Erythroblast (primary cell): ENCODE results near the gene CDK18.

ENCODE experiments used
- GATA1 ChIP-seq: IDR thresholded peaks from 2 replicates; pipeline ENCODE4 v1.6.1; 2011; ENCODE audit warnings: low read depth, mild to moderate bottlenecking, control low read depth, low read length, moderate library complexity
- POLR2A ChIP-seq: IDR thresholded peaks from 2 replicates; pipeline ENCODE4 v1.6.1; 2011; ENCODE audit warnings: mild to moderate bottlenecking, low read length

GRCh38 chr1:205538235-205538840 lies 33.9 kb downstream of the CDK18 start:
- TF ChIP-seq POLR2A (no peak), GATA1 (no peak)
